GM10266 (cell line): ENCODE data around the gene COL25A1.

Source experiments
- DNase-seq: peaks from one replicate; pipeline ENCODE4 v3.0.0; 2012; ENCODE audit errors: extremely low spot score
- CTCF ChIP-seq: IDR thresholded peaks from 2 replicates; pipeline ENCODE4 v1.5.1; 2012; ENCODE audit warnings: mild to moderate bottlenecking, low read depth; ENCODE audit not compliant: control insufficient read depth, insufficient read depth; ENCODE audit errors: missing control alignments

The COL25A1 gene

DNA sequence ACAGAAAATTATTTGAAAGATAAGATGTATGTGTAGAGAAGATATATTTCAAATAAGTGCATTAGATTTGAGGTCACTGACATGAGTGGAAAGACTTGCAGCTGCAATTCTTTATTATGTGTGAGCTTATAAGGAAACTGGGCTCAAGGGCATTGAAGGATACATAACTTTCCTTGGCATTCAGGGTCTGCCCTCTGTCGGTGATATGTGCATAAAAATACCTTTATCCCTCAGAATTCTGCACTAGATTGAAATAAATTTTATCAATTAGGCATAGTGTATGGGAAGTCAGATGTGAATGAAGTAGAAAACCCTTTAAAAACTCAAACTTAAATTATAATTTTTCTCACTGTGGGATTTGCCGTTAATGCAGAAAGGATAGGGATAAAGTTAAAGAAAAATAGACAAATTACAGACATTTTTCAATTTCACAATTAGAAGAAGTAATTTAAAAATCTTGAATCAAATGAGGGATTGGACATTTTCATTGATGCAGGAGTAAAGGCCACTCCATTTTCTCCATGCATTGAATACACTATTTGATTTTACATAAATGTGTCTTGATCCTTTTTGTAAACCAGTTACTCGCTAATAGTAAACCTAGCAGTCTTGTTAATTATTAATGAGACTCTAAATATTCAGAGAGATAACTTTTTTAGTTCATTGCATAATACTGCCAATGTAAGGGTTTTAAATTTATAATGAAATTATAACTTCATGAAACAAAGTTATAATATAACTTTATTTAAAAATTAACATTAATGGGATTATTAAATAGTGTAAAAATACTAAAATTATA is 518.6 kb downstream of the COL25A1 start:
- no peak for DNase-seq
- TF ChIP-seq CTCF, result no peak

DNA sequence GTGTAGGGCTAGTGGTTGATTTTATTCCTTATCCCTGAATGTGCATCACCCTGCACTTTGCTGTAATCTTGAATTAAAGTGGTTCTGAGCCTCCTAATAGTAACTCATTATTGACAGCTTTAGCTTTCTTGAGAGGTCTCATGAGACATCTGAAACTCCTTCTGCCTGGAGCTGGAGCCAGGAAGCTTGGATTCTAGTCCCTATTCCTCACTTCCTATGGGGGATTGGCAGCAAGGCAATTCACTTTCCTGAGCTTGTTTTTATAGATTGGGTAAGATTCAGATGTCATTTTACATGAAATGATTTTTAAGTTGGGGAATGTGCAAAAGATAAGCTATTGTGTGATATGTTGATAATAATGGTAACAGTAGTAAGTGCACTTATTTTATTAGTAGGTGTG is 522.5 kb downstream of the COL25A1 start:
- no peak for DNase-seq
- TF ChIP-seq CTCF, result no peak

- TF ChIP-seq CTCF, result no peak
- DNase-seq, result no peak
Observed at GRCh38 chr4:108777388-108777787, 525.1 kb downstream of the COL25A1 start.

- DNase-seq, result no peak
- TF ChIP-seq CTCF, result no peak
Observed at GRCh38 chr4:108775921-108776320, 526.5 kb downstream of the COL25A1 start.

DNA sequence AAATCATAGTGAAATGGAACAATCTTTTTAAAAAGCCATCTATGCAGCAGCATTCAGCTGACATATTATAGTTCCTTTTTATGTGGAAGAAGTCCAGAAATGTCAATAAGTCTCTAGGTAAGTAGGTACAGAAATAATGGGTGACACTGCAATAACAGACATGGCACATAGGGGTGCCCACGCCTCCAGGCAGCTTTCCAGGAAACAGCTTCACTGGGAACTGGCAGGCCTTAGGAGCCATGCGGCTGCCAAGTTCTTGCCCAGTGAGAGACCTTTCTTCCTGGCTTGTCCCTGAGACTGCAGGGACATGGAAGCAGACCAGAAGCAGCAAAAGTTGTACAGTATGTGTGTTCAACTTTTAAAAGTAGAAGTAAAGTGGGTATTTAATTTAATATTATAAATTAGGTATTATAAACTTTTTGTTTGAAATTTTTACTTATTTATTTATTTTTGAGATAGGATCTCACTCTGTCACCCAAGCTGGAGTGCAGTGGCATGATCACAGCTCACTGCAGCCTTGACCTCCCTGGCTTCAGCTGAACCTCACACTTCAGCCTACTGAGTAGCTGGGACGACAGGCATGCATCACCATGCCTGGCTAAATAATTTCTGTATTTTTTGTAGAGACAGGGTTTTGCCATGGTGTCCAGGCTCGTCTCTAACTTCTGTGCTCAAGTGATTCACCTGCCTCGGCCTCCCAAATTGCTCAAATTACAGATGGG is 527.5 kb downstream of the COL25A1 start:
- TF ChIP-seq CTCF, result no peak
- DNase-seq, result no peak

- DNase-seq, result no peak
- TF ChIP-seq CTCF, result no peak
Observed at GRCh38 chr4:108772402-108772801, 530.1 kb downstream of the COL25A1 start.

GRCh38 chr4:108766058-108766457 is 536.4 kb downstream of the COL25A1 start:
- no peak for TF ChIP-seq CTCF
- no peak for DNase-seq
